Adrenal gland (tissue), 12 donors: Measurements from ENCODE around the gene ELF1. TPM values are rescaled to one million over a fixed set of nuclear protein-coding genes. Genes with fewer than 3 reads are reported as not detected.

ENCODE experiments used
- DNase-seq, 7 donors: peaks; one replicate each; pipeline ENCODE4 v3.0.0-alpha.2; 2019 to 2020
- H3K27ac ChIP-seq, 5 donors: fragments of 200-600 bp; sonication (generic) in 4 of 5; 1 replicate in 3 of 5; 2 replicates in 2 of 5; pipeline versions ENCODE4 v1.5.1 to v1.8.0; 2016 to 2020; ENCODE audit warnings: mild to moderate bottlenecking in 1 of 5
- H3K27me3 ChIP-seq: fragments of 200-600 bp; 2 replicates; pipeline ENCODE4 v1.8.0; 2021
- H3K36me3 ChIP-seq, 2 donors: fragments of 200-600 bp; replicated peaks in 1 of 2; 1 replicate in 1 of 2; 2 replicates in 1 of 2; pipeline versions ENCODE4 v1.5.1 to v1.8.0; 2018 to 2022
- H3K4me1 ChIP-seq, 2 donors: fragments of 200-600 bp; replicated peaks in 1 of 2; 1 replicate in 1 of 2; 2 replicates in 1 of 2; pipeline versions ENCODE4 v1.5.1 to v1.8.0; 2018 to 2021
- H3K4me3 ChIP-seq, 4 donors: fragments of 200-600 bp; sonication (generic) in 3 of 4; one replicate each; pipeline ENCODE4 v1.5.1; 2016 to 2018
- H3K9me3 ChIP-seq, 3 donors: fragments of 200-600 bp; sonication (generic) in 1 of 3; replicated peaks in 1 of 3; 1 replicate in 2 of 3; 2 replicates in 1 of 3; pipeline versions ENCODE4 v1.5.1 to v1.8.0; 2016 to 2021
- CTCF ChIP-seq, 6 experiments: fragments of 450-650 bp in 4 of 6; fragments of 200-600 bp in 2 of 6; sonication (generic) in 1 of 6; IDR thresholded peaks; 1 replicate in 5 of 6; 2 replicates in 1 of 6; pipeline versions ENCODE4 v1.5.1 to v1.8.0; 2016 to 2021; ENCODE audit warnings: antibody characterized with exemption in 6 of 6, mild to moderate bottlenecking in 2 of 6, moderate library complexity in 1 of 6
- POLR2A ChIP-seq, 2 donors: fragments of 450-650 bp; IDR thresholded peaks; one replicate each; pipeline ENCODE4 v1.6.1; 2017; ENCODE audit warnings: antibody characterized with exemption in 2 of 2, mild to moderate bottlenecking in 2 of 2, moderate library complexity in 1 of 2
- WGBS, 4 donors: extraction: QIAGEN DNeasy Blood & Tissue Kit in 2 of 4; methylation state at CpG; one replicate each; pipeline versions ENCODE4 v1.1.5 to v1.1.7; 2013 to 2017; 5-methylcytosine and 5-hydroxymethylcytosine counted together
- intact Hi-C, 2 donors: fragments of 100-400 bp; cut with DNase I; formaldehyde crosslinking; loops; one replicate each; pipeline versions ENCODE4 v1.14.1 to v1.15.0; 2022 to 2023
- polyA plus RNA-seq, 3 donors: library from polyadenylated mRNA; stranded (reverse); fragments of 200-250 nt in 2 of 3; fragments of 350-450 nt in 1 of 3; fragmentation: Illumina TruSeq in 1 of 3; extraction: RNeasy Lipid Tissue Mini Kit (QIAGEN cat#74804) in 1 of 3; gene quantifications; one replicate each; pipeline ENCODE4 v1.2.3, GENCODE V29; 2013 to 2014
- total RNA-seq, 9 donors: library from RNA; depleted of rRNA in 4 of 9; stranded (reverse); fragments of >200 nt in 4 of 9; fragments of 120-200 nt in 1 of 9; fragmentation: NEBNext Ultra II Directional in 1 of 9; extraction: Animal tissue kit (Norgen Biotek cat#: 25700) in 1 of 9; gene quantifications; one replicate each; pipeline versions ENCODE4 v1.1.0 to v1.2.4, GENCODE V29; 2013 to 2023
- donor health status: healthy with polysubstance abuse.
- donor health status: Bipolar disorder and iron deficiency.
- donor health status: DM: yes; HTN: yes; CAD: no.
- donor health status: DM: no; HTN: no; CAD: no.
- donor health status: DM: no; HTN: no; CAD: no.
- donor health status: DM: yes; HTN: yes; CAD: no.

Gene ELF1
- total and polyA plus RNA-seq, 12 donors = 6.3 to 64.3 (median 51.7) TPM

- no peaks in the 10 kb centered on the region for H3K9me3 ChIP-seq
- no peak for DNase-seq
- H3K4me3 ChIP-seq = no peak overlapping the region
- WGBS, 4 donors = 62 to 82% (median 75%) methylated on average over 3 of the region's 3 CpGs
- H3K27me3 ChIP-seq = no peaks in the 10 kb centered on the region
- TF ChIP-seq POLR2A (IDR thresholded peaks at IDR 0.05) (no peak), CTCF (IDR thresholded peaks at IDR 0.05) (no peak)
- peaks cover 0 to 43% of the 10 kb centered on the region in 2 donors for H3K4me1 ChIP-seq
- H3K36me3 ChIP-seq = no peaks in the 10 kb centered on the region
- intact Hi-C loops = no loop called here
- H3K27ac ChIP-seq = no peak overlapping the region
These were observed 11.4 kb downstream of the ELF1 start for GRCh38 chr13:41007744-41008128.

GRCh38 chr13:41006978-41007743 lies 12.0 kb downstream of the ELF1 start:
- no peaks in the 10 kb centered on the region for H3K36me3 ChIP-seq
- DNase-seq = no peak
- H3K27ac ChIP-seq = no peak overlapping the region
- H3K27me3 ChIP-seq = no peaks in the 10 kb centered on the region
- intact Hi-C loops = no loop called here
- H3K4me1 ChIP-seq = peaks cover 0 to 43% of the 10 kb centered on the region in 2 donors
- H3K4me3 ChIP-seq = no peak overlapping the region
- TF ChIP-seq CTCF (IDR thresholded peaks at IDR 0.05) (no peak), POLR2A (IDR thresholded peaks at IDR 0.05) (no peak)
- WGBS, 4 donors = 76 to 88% (median 82%) methylated on average over 6 of the region's 6 CpGs
- H3K9me3 ChIP-seq = no peaks in the 10 kb centered on the region

- Histone ChIP-seq H3K4me1 (peaks cover 0 to 43% of the 10 kb centered on the region in 2 donors), H3K4me3 (no peak overlapping the region), H3K9me3 (no peaks in the 10 kb centered on the region), H3K27ac (no peak overlapping the region), H3K36me3 (no peaks in the 10 kb centered on the region), H3K27me3 (no peaks in the 10 kb centered on the region)
- no peak for TF ChIP-seq POLR2A (IDR thresholded peaks at IDR 0.05)
- no peak for TF ChIP-seq CTCF (IDR thresholded peaks at IDR 0.05)
- DNase-seq = no peak
- WGBS, 4 donors = 36 to 46% (median 41%) methylated on average over 3 of the region's 3 CpGs
- intact Hi-C loops = no loop called here
These were observed 12.8 kb downstream of the ELF1 start for GRCh38 chr13:41006306-41006705.

GRCh38 chr13:41005704-41006103 lies 13.4 kb downstream of the ELF1 start:
- Histone ChIP-seq H3K4me3 (no peak overlapping the region), H3K27ac (no peak overlapping the region), H3K36me3 (no peaks in the 10 kb centered on the region), H3K9me3 (no peaks in the 10 kb centered on the region), H3K27me3 (no peaks in the 10 kb centered on the region), H3K4me1 (peaks cover 0 to 39% of the 10 kb centered on the region in 2 donors)
- no peak for DNase-seq
- intact Hi-C loops = no loop called here
- TF ChIP-seq CTCF (IDR thresholded peaks at IDR 0.05) (no peak), POLR2A (IDR thresholded peaks at IDR 0.05) (no peak)
